B cell (primary cell): ENCODE results near the gene ZNF771.

Experiments
- EZH2 ChIP-seq: IDR thresholded peaks from 2 replicates; pipeline ENCODE4 v1.6.1; 2012; ENCODE audit warnings: borderline replicate concordance, low read depth, mild to moderate bottlenecking, moderate library complexity, low read length; ENCODE audit not compliant: insufficient read depth, poor library complexity, severe bottlenecking
- TF ChIP-seq, protein P1 (sequence below): fragments of 200-600 bp; IDR thresholded peaks from one replicate; pipeline ENCODE4 v1.8.0; 2022; ENCODE audit warnings: antibody characterized with exemption, mild to moderate bottlenecking

GRCh38 chr16:30383521-30383920, 23.9 kb upstream of the ZNF771 start:
- TF ChIP-seq, protein P1, sequence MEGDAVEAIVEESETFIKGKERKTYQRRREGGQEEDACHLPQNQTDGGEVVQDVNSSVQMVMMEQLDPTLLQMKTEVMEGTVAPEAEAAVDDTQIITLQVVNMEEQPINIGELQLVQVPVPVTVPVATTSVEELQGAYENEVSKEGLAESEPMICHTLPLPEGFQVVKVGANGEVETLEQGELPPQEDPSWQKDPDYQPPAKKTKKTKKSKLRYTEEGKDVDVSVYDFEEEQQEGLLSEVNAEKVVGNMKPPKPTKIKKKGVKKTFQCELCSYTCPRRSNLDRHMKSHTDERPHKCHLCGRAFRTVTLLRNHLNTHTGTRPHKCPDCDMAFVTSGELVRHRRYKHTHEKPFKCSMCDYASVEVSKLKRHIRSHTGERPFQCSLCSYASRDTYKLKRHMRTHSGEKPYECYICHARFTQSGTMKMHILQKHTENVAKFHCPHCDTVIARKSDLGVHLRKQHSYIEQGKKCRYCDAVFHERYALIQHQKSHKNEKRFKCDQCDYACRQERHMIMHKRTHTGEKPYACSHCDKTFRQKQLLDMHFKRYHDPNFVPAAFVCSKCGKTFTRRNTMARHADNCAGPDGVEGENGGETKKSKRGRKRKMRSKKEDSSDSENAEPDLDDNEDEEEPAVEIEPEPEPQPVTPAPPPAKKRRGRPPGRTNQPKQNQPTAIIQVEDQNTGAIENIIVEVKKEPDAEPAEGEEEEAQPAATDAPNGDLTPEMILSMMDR: no peak
- TF ChIP-seq EZH2: no peak
